ENCODE measurements around the gene ERMP1.

DNA sequence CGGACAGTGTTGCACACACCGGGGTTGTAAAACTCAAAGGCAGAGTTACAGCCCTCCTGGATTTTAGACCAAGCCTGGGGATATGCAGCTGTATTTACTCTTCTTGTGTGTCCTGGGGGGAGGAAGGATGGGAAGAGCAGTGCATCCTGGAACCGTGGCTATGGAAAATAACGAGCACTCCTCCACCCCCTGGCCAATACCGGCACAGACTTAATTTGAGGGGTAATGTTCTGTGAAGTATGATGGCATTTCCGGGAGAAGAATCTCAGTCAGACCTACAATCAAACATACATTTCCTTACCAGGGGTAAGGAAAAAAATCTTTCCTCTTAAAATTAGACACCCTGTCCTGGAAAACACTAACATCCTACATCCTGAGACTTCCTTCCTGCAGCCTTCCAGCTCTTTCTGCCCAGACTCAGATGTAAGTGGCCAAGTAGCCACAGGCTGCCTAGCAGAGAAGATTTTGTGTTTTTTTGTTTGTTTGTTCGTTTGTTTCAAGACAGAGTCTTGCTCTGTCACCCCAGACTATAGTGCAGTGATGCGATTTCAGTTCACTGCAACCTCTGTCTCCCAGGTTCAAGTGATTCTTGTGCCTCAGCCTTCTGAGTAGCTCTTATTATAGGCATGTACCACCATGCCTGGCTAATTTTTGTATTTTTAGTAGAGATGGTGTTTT, 11.0 kb upstream of the ERMP1 start:
- TF ChIP-seq, protein P1, sequence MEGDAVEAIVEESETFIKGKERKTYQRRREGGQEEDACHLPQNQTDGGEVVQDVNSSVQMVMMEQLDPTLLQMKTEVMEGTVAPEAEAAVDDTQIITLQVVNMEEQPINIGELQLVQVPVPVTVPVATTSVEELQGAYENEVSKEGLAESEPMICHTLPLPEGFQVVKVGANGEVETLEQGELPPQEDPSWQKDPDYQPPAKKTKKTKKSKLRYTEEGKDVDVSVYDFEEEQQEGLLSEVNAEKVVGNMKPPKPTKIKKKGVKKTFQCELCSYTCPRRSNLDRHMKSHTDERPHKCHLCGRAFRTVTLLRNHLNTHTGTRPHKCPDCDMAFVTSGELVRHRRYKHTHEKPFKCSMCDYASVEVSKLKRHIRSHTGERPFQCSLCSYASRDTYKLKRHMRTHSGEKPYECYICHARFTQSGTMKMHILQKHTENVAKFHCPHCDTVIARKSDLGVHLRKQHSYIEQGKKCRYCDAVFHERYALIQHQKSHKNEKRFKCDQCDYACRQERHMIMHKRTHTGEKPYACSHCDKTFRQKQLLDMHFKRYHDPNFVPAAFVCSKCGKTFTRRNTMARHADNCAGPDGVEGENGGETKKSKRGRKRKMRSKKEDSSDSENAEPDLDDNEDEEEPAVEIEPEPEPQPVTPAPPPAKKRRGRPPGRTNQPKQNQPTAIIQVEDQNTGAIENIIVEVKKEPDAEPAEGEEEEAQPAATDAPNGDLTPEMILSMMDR (IDR thresholded peaks at IDR 0.05; ENCODE audit: poor library complexity): no peak
- TF ChIP-seq EZH2 (IDR thresholded peaks at IDR 0.05; ENCODE audit: borderline replicate concordance): no peak

Measured in hepatocyte (in vitro differentiated cells).